GM18873 (cell line): ENCODE data around the gene PCK1.

Experiments used
- ATAC-seq: cut with Tn5 transposase; IDR thresholded peaks from one replicate; pipeline ENCODE4 v1.9.1; 2021; ENCODE audit warnings: mild to moderate bottlenecking, moderate library complexity, moderate number of reproducible peaks; ENCODE audit not compliant: unreplicated experiment, low FRiP score

PCK1 gene

GRCh38 chr20:57559289-57559634 lies 1.6 kb upstream of the PCK1 start:
- no peak for ATAC-seq

DNA sequence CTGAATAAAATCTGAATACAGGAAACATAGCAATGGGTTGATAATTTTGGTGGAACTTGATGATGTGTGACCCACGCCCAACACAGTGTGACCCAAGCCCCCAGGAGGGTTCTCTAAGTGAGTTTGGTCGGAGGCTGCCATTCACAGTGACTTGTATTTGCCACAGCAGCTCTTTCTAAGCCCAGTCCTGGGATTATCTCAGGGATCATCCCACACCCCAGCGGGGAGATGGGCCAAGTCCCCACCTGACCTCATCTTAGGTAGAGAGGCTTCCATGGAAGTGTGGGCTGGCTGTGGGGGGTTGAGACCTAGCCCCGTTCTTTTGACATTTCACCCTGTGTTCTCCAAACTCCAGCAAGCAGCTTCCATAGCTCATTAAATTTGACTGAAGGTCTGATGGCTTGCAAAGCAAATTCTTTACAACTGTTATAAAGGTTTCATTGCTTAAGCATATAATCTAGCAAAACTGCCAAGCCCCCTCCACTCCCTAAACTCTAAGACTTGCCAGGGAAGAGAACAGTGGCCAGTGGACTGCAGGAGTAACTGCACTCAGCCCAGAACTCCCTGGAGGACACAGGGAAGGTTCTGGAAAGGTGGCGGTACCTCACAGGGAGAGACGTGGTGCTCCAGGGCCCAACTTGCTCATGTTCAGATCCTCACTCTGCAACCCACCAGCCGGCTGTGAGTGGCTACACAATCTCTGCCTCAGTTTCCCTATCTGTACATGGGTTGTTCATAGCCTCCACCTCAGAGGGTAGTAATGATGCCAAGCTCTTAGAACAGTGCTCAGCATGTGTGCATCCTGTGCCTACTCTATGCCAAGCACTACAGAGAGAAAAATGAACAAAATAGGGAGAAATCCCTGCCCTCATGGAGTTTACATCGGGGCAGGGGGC lies 1.0 kb upstream of the PCK1 start:
- no peak for ATAC-seq

- ATAC-seq: no peak
These were observed 708 bp downstream of the PCK1 start for GRCh38 chr20:57561356-57562279.

DNA sequence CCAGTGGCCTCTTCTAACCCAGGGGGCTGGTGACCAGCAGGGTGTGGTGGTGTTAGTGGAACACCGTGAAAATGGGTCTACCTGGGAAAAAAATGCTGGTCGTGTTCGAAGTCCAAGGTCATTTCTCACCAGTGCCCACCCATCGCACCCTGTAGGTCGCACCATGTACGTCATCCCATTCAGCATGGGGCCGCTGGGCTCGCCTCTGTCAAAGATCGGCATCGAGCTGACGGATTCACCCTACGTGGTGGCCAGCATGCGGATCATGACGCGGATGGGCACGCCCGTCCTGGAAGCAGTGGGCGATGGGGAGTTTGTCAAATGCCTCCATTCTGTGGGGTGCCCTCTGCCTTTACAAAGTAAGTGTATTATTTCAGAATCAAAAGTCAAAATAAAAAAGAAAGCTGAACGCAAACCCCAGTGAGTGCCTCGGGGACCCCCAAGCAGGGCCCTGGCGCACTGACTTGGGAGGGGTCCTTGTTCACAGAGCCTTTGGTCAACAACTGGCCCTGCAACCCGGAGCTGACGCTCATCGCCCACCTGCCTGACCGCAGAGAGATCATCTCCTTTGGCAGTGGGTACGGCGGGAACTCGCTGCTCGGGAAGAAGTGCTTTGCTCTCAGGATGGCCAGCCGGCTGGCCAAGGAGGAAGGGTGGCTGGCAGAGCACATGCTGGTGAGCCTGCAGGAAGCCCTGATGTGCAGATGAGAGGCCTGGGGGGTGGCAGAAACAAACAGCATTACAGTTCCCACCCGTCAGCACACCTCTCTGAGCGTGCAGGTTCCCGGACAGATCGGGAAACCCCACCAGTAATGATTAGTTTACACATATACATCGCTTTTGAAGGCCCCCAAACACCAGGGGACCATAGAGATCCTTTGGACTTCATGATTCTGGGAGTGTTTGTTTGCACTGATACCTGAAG lies 1.9 kb downstream of the PCK1 start:
- ATAC-seq: no peak

- ATAC-seq: no peak
These were observed 2.6 kb downstream of the PCK1 start for GRCh38 chr20:57563522-57563921.

DNA sequence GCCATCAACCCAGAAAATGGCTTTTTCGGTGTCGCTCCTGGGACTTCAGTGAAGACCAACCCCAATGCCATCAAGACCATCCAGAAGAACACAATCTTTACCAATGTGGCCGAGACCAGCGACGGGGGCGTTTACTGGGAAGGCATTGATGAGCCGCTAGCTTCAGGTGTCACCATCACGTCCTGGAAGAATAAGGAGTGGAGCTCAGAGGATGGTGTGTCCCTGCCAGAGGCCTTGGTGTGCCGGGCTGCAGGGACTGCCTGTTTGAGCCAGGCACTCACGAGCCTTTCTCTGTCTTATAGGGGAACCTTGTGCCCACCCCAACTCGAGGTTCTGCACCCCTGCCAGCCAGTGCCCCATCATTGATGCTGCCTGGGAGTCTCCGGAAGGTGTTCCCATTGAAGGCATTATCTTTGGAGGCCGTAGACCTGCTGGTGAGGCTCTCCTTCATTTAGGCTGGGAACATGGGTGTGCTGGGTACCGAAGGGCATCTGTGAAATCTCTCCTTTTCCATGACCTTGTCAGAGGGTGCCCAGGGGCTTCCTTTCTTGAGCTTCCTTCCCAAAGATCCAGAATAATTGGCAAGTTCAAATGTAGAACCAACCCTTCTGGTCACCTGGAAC lies 3.4 kb downstream of the PCK1 start:
- no peak for ATAC-seq

DNA sequence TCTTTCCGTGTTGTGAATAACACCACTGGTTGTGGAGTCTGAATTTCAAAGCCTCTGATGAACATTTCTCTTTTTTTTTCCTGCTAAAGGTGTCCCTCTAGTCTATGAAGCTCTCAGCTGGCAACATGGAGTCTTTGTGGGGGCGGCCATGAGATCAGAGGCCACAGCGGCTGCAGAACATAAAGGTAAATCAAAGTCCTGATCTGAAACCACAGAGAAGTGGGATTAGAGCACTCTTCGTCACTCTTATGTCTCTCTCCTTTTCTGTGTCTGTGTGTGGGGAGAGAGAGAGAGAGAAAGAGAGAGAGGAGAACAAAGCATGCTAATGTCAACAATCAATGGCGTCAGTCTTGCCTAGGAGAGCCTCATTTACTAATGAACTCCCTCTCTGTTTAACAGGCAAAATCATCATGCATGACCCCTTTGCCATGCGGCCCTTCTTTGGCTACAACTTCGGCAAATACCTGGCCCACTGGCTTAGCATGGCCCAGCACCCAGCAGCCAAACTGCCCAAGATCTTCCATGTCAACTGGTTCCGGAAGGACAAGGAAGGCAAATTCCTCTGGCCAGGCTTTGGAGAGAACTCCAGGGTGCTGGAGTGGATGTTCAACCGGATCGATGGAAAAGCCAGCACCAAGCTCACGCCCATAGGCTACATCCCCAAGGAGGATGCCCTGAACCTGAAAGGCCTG lies 4.2 kb downstream of the PCK1 start:
- no peak for ATAC-seq

DNA sequence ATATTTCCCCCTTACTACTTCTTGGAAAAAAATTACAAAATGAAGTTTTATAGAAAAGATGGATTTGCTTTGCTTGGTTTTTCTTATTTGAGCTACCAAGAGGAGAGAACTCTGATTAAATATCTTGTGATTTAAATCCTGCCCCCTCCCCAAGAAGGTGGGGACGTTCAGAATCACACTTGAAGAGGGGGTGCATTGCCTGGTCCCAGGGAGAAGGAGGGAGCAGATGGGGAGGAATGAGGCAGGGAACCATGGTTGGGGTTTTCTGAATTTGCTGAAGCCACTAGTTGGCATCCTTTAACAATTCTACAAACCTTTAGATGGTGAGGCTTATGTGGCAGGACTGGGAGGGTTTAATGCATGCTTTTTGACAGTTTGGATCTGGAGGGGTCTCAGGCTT lies 5.5 kb downstream of the PCK1 start:
- no peak for ATAC-seq

DNA sequence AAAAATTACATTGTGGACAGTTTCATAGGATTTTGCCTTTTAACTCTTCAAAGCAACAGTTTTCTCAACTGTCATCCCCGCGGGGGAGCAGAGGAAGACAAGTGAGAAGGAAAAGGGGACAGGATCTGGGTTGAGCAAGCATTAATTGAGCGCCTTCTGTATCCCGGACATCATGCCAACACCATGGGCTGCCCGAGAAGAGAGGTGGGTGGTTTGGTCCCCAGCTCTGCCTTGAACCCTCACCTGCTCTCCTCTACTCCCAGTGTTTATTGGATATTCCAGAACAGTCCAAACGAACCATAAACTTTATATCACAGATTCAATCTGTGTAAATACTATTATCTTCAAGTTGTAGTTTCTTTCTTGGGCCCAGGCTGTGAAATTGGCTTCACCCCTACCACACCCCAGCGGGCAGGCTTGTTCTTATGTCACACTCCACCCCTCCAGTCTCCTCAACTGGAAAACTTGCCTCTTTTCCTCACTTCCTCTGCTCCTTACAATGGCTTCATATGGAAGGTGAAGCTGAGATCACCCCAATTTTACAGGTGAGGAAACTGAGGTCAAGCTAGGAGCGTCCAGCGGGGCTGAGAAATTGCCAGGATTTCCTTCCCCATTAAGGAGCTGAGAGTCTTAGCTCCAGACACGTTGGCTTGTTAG lies 6.0 kb downstream of the PCK1 start:
- ATAC-seq: no peak

GRCh38 chr20:57567471-57568079 lies 6.7 kb downstream of the PCK1 start:
- ATAC-seq: no peak

DNA sequence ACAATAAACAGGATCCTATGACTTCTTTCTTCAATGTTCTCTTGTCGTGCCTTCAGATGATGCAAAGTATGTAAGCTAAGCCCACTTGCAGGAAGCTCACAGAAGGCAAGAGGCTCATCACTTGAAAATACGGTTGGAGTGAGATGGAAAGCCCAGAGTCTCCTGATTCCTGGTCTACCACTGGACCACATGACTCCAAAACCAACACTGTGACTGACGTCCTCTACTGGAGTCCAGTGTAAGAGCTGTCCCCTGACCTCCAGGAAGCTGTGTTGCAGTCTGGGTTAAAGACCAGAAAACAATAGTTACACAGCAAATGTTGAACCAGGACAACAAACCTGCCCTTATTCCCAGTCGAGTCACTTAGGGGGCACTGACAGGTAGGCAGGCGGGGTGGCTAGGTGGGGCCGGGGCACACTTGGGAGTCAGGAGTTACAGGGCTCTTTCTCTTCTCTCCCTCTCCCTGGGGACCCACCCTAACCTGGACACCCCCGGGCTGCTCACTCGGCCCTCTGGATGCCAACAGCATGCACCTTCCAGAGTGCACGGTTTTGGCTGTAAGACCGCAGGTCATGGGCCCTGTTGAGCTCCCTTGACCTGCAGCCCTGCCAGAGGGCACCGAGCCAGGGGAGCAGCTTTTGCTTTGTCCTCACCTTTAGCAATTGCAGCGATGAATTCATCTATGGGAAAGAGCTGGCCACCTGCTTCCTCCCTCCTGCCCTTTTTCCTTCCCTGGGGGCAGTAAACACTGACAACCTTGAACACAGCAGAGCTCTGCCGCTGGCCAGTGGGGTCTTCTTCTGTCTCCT lies 7.4 kb downstream of the PCK1 start:
- no peak for ATAC-seq

GRCh38 chr20:57568960-57569359 lies 8.1 kb downstream of the PCK1 start:
- no peak for ATAC-seq

- ATAC-seq: no peak
These were observed 9.4 kb downstream of the PCK1 start for GRCh38 chr20:57570145-57570850.

DNA sequence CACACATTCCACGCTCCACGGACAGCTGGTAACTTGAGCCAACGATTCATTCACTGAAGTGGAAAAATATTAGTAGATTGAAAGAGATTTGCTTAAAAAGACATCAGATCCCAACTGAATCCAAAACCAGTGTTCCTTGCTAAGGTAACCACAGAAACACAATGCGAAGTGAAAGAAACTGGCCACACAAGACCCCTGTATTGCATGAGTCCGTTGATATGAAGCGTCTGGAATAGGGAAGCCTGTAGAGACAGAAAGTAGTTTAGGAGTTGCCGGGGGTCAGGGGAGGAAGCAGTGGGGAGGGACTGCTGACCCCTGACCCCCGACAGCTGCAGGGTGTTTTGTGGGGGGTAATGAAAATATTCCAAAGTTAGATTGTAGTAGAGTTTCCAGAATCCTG lies 10.0 kb downstream of the PCK1 start:
- no peak for ATAC-seq

GRCh38 chr20:57571782-57572416 lies 11.0 kb downstream of the PCK1 start:
- ATAC-seq: no peak

DNA sequence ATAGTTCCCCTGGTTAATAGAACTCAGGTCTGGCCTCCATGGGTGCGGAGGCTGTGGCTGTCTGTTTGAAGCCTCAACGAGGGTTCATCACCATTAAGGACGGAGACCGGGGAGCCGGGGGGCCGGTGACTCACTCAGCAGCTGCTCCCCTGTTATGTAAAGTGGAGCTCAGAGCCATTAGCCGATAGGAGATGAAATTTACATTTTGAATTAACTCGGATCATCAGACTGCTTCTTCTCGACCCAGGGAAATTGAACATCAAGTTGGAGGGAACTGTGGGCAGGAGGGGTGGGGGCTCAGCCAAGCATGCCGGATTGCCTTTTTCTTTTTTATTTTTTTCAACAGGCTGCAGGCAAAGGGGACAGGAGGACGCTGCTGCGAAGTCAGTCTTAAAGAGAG lies 12.3 kb downstream of the PCK1 start:
- ATAC-seq: no peak

DNA sequence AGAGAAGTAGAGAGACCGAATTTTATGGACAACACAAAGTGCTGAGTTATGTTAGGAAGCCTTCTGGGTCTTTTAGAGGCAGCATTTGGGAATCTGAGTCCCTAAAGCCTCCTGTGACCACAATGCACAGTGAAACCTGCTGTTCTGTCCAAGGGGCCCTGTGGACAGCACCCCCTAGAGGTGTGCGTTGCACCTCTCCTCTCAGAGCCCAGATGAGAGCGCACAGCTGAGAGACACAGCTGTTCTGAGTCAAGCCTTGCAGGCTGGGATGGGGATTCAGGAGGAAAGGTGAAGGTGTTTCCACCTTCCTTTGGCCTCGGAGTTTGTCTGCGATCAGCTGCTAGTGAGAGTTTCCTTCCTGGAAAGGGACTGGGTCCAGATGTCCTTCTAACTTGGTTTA lies 13.0 kb downstream of the PCK1 start:
- ATAC-seq: no peak
